NCI-H146 (cell line): Measurements from ENCODE around the gene MAP3K15.

Experiments used
- DNase-seq: peaks from one replicate; lab custom pipeline; 2025; lab: John Stamatoyannopoulos, UW

MAP3K15 gene

DNA sequence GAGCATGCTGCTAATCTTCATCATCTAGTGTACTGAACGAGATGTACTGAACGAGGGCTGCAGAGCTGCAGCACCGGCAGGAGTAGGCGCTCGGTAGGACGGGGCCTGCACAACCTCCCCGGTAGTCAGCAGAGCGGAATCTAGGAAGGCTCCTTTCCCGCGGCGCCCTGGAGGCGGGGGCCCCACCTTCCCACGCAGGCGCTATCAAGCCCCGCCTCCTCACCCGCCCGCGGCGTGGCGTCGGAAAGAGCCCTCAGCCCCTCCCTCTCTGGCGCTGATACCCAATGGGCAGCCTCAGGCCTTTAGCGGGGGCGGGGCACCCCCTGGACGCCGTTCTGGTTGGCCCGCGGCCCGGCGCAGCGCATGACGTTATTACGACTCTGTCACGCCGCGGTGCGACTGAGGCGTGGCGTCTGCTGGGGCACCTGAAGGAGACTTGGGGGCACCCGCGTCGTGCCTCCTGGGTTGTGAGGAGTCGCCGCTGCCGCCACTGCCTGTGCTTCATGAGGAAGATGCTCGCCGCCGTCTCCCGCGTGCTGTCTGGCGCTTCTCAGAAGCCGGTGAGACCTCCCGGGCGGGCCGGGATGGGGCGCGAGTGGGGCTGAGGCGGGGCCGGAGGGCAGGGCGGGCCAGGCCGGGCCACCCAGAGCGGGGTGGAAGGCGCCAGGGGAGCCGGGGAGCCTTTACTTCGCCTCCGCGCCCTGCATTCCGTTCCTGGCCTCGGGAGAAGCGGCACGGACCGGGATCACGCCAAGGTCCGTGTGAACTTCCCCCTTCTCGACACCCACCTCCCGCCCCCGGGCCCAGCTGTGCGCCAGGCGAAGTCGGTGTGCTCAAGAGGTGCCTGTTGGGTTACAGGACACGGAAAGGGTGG lies 171.5 kb downstream of the MAP3K15 start, which contains the start of gene PDHA1:
PDHA1 (plus strand) TSS at position 393 of the 874 bp plus-strand sequence; CDS start at position 504, 111 bp downstream.
- DNase-seq: peak; percentile 95

GRCh38 chrX:19343085-19343534 lies 172.2 kb downstream of the MAP3K15 start:
- peak; percentile 30 for DNase-seq

GRCh38 chrX:19342331-19342906 lies 172.9 kb downstream of the MAP3K15 start:
- DNase-seq: no peak

DNA sequence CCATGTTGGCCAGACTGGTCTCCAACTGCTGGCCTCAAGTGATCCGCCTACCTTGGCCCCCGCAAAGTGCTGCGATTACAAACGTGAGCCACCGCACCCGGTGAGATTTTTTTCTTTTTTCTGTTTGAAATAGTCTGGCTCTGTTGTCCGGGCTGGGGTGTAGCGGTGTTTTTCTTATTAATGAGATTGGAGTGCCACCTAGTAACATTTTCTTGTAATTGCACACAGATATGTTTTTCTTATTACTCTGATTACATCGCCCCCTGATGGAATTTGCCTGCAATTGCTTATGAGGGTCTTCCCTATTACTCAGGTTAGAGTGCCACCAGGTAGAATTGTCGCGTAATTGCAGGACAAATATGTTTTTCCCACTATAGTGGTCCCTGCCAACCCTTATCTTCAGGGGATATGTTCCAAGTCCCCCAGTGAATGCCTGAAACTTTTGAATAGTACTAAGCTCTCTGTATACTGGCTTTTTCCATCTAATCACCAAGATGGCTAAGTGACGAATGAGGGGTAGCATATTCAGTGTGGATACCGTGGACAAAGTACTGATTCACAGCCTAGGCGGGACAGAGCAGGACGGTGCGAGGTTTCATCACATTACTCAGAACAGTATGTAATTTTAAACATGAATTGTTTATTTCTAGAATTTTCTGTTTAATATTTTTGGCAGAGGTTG lies 180.2 kb downstream of the MAP3K15 start:
- peak; percentile 65 for DNase-seq

GRCh38 chrX:19332983-19333382 lies 182.3 kb downstream of the MAP3K15 start:
- DNase-seq: peak; percentile 7

- no peak for DNase-seq
Observed at GRCh38 chrX:19331831-19332230, 183.5 kb downstream of the MAP3K15 start.

GRCh38 chrX:19326567-19326966 lies 188.7 kb downstream of the MAP3K15 start:
- no peak for DNase-seq
